HG03521 (cell line): ENCODE measurements around the gene SCAMP2.
A peak's percentile ranks its signal among the peaks of the same experiment; 100 is the strongest.

Source experiments
- ATAC-seq: cut with Tn5 transposase; IDR thresholded peaks from one replicate; pipeline ENCODE4 v1.9.1; 2021; ENCODE audit warnings: mild to moderate bottlenecking, moderate library complexity; ENCODE audit not compliant: unreplicated experiment

SCAMP2 gene

DNA sequence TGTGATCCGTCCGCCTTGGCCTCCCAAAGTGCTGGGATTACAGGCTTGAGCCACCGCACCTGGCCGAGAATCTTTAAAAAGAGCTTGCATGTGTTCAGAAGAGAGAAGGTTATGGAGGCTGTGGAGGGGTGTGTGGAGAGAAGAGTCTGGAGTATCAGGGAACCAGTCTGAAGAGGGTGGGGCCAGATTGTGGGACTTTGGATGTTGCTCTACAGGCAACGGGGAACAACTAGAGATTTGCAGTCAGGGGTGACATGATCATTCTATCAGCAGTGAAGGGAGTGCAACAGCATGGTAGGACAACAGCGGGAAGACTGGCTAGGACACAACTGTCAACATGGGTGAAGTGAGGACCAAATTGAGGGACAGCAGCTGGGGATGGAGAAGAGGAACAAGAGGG lies 8.9 kb downstream of the SCAMP2 start:
- ATAC-seq = no peak

DNA sequence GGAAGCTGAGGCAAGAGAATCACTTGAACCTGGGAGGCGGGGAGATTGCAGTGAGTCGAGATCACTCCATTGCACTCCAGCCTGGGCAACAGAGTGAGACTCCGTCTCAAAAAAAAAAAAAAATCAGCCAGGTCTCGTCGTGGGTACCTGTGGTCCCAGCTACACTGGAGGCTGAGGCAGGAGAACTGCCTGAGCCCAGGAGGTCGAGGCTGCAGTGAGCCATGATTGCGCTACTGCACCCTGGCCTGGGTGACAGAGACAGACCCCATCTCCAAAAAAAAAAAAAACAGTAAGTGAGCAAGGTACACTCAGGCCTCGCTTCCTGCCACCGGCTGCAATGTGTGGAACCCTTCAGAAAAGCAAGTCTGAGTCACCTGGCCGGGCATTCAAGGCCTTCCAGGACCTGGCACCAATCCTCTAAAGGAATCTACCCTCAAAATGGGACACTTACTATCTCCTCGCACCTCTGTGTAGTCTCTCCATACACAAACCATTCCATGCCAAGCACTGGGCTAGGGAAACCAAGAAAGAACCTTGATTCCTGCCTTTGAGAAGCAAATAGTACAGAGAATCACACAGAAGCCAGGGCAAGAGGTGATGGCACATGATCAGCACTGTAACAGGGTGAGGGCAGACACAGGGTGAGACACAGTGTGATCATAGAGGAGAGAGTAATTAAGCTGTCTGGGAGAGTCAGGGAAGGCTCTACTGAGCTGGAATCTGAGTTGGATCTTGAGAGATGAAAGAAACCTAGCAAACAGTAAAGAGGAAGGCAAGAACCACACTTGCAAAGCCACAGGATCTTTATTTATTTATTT lies 9.7 kb downstream of the SCAMP2 start:
- ATAC-seq = no peak

- no peak for ATAC-seq
Observed at GRCh38 chr15:74858369-74858740, 14.8 kb downstream of the SCAMP2 start.

- no peak for ATAC-seq
Observed at GRCh38 chr15:74857671-74858368, 15.3 kb downstream of the SCAMP2 start.

DNA sequence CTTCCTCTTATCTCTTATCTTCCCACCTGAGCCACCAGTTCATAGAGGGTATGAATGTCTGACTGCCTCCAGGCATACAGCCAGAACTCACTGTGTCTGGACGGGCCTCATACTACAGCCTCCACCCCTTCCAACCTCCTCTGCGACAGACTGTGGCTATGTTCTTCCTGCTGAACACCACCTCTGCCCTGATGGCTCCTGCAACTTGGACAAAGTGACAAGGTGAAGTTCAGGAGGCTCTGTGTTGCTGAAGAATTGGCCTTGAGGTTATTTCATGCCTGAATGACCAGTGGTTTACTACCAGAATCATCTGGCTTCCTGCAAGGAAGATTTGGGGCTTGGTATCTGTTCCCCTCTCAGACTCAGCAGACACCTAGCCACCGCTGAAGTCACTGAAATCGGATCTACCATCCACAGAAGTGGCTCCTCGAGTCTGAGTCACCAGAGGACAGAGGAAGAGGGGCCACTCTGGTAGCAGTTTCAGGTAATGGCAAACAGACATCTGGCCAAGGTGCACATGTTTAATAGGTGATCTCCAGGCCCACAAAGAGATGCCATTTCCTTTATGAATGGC lies 16.0 kb downstream of the SCAMP2 start:
- peak; percentile 63 for ATAC-seq

DNA sequence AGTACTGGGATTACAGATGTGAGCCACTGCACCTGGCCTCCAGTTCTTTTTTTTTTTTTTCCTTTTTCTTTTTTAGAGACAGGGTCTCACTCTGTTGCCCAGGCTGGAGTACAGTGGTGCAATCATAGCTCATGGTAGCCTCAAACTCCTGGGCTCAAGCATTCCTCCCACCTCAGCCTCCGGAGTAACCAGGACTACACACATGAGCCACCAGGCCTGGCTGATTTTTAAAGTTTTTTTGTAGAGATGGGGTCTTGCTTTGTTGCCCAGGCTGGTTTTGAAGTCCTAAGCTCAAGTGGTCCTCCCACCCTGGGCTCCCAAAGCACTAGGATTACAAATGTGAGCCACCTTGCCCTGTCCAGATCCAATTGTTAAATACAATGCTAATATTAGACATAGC lies 16.6 kb downstream of the SCAMP2 start:
- ATAC-seq = no peak

DNA sequence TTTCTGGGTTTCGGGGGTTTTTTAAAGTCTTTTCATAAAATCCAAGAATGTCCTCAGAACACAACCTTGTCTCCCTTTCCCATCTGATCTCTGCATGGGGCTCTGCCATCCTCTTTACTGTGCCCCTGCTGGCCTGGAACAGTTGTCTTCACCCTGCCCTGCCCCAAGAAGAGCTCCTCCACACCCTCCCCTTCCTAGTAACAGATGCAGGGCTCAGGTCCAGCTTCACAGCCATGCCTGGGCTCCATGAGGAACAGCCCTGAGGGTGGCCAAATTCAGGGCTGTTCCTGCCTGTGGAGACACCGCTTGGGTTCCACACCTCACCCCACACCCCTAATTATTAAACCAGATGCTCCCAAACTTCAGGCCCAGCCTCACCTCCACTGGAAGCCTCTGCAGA lies 17.3 kb downstream of the SCAMP2 start:
- no peak for ATAC-seq

DNA sequence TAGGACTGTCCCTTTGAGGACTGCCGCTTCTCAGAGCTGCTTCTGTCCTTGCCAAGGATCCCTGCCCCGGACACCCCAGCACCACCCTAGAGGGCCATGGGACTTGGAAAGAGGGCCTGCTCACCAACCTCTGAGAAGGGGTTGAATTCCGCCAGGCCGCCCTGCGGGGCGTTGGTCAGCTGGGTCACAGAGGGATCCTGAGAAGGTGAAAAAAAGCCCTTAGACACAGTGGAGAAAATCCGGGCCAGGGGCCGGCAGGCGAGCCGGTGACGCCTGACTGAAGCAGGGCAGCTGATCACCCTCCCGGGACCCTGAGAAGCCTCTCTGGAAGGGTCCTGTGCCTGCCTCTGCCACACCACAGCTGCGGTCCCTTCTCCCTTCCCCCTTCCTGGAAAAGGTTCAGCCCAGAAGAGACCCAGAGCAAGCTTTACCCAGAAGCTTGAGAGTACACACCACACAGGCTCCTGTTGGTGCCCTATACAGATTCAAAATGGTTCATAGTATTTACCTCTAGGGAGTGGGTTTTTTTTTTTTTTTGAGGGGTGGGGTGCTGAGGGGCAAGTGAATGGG lies 18.6 kb downstream of the SCAMP2 start:
- no peak for ATAC-seq

- ATAC-seq = no peak
Observed at GRCh38 chr15:74851960-74852359, 21.2 kb downstream of the SCAMP2 start.

- no peak for ATAC-seq
Observed at GRCh38 chr15:74850393-74850792, 22.8 kb downstream of the SCAMP2 start.

DNA sequence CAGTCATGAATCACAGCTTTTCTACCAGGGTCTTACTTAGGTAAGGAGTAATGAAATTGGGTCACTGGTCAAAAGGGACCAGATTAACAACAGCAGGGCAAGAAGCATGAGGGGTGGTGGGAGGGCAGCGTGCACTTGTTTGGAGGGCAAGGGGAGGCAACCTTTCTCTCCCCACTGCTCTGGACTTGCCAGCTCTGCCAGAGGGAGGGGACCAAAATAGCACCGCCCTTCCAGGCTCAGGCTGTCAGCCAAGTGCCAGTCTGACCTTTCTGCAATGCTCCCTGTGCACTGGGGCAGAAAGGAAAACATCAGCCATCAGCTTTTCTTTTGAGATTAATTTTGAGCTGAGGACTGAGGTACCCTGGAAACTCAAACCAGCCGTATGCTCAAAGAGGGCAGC lies 25.7 kb downstream of the SCAMP2 start:
- ATAC-seq = no peak

- ATAC-seq = no peak
Observed at GRCh38 chr15:74845581-74845980, 27.6 kb downstream of the SCAMP2 start.

DNA sequence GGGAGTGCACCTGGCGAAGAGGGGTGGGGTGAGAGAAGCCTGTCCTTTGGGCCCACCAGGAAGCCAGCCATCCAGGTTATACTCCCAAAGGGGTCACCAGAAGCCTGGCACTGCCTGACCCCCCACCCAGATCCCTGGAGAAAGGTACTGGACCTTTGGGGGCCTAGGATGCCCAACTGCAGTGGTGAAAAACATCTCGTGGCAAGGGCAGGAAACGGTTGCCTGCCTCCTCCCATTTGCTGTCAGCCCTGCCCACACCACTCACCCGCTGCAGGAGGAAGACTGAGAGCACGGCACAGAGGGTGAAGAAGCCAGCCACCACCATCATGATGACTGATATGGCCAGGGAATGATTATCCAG lies 28.0 kb downstream of the SCAMP2 start:
- no peak for ATAC-seq

DNA sequence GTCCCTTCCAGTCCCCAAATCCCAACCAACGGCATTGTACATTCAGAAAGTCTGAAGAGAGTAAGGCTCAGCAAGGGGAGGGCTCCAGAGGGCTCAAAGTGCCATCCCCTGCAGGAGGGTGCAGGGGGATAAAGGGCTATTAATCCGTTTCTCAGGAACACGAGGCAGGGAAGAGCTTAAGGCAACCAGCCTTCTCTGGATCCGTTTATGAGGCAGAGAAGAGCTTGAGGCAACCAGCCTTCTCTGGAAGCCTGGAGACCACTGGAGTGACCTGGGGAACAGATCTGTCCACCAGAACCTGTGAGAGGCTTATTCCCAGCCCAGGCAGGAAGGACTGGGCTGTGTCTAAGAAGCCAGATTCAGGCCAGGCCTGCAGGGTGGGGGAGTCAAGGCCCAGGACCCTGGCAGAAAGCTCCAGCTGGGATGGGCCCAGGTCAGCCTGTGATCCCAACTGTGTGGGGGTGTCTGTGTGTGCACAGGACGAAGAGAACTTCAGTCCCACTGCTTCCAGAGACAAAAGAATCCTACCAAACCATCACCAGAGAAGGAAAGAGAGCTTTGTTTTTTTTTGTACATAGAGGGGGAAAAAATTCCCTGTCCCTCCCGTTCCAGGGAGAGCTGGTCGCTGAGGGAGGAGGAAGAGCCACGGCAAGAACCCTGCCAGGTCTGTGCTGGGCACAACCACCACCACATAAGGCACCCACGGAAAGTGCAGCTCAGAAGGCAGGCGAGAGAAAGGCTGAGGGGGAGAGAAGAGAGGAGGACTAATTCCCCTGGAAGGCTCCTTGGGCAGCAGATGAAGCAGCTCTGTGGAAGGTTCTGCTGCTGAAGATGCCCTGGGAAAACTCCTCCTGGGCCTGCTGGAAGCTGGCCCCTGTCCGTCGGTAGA lies 28.6 kb downstream of the SCAMP2 start:
- ATAC-seq = no peak

- no peak for ATAC-seq
Observed at GRCh38 chr15:74843891-74844299, 29.3 kb downstream of the SCAMP2 start.

GRCh38 chr15:74843445-74843828 lies 29.7 kb downstream of the SCAMP2 start:
- ATAC-seq = no peak

- ATAC-seq = peak; percentile 85
Observed at GRCh38 chr15:74842581-74843444, 30.4 kb downstream of the SCAMP2 start, which contains the start of gene ULK3. TSS of gene ULK3 (minus strand) at chr15:74843156. CDS start at chr15:74843105, 51 bp downstream.

DNA sequence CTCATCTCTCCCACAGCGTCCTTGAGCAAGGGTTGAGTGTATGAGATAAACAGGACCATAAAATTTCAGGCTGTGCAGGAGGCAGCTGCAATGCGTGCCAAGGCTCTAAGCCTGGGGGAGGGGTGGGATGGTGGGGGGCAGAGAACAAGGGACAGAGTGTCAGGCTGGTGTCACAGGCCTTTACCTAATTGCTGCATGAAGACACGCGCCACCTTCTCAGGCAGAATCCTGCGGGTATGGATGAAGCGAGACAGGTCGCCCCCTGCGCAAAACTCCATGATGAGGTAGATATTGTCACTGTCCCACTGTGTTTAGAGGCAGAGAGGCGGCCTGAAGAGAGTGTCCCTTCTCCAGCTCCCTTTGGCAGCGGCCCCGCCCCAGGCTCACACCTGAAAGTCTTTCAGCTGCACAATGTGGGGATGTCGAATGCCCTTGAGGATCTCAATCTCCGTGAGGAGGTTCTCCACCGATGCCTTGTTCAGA lies 31.2 kb downstream of the SCAMP2 start:
- no peak for ATAC-seq

DNA sequence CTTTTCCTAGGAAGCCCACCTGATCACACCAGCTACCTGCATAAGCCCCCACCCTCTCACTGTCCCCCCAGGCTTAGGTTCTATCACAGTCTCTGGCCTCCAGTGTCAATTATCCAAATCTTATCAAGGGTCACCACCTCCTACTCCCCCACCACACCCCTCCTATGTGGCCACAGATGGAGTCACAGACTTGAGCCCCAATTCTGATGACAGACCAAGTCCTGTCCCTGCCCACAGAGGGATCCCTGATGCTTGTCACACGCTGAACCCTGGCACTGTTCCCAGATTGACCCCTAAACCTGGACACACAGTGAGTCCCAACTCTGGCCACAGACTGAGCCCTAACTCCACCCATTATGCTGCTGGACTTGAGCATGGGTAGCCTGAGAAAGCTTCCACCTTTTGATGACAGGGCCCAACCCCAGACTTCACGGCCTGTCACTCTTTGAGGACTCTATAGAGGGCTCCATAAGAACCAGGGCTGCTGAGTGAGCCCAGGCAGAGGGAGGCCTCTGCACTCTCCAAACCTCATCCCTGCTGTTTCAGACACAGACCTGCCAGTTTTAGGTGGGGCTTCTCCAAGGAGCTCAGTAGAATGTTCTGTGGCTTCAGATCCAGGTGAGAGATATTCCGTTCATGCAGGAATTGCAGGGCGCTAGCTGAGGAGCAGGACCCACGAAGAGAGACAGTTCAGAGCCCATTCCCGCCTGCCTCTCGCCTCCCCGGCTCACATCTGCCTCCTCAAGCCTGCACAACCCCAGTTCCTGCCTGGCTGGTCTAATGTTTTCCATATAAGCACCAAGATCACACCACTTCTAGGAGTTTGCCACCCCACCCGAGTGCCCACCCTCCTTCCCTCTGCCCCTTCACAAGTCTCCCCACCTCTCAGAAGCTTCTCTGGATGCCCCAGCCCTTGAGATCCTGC lies 32.1 kb downstream of the SCAMP2 start:
- ATAC-seq = no peak
